A549 (cell line): ENCODE results near the gene CCDC83.

ENCODE experiments used
- BHLHE40 ChIP-seq: IDR thresholded peaks from 2 replicates; pipeline ENCODE4 v1.6.1; 2012; ENCODE audit warnings: low read depth, low read length, inconsistent platforms
- CEBPB ChIP-seq, 2 experiments: fragments of >200 bp in 1 of 2; sonication (Bioruptor Twin) in 1 of 2; formaldehyde crosslinking in 1 of 2; IDR thresholded peaks; 2 replicates each; pipeline ENCODE4 v1.6.1; 2012 to 2016
- EHMT2 ChIP-seq: fragments of 200-600 bp; sonication (generic); IDR thresholded peaks from 2 replicates; pipeline ENCODE4 v1.6.1; 2016; ENCODE audit warnings: antibody characterized with exemption, low read depth, mild to moderate bottlenecking, moderate library complexity
- EP300 ChIP-seq, 2 experiments: fragments of >200 bp; sonication (Bioruptor Twin); formaldehyde crosslinking; IDR thresholded peaks; 2 replicates in 1 of 2; 3 replicates in 1 of 2; pipeline ENCODE4 v1.6.1; 2016 to 2017
- GATA3 ChIP-seq: IDR thresholded peaks from 2 replicates; pipeline ENCODE4 v1.6.1; 2012; ENCODE audit warnings: borderline replicate concordance
- HDAC2 ChIP-seq: fragments of 200-600 bp; sonication (generic); IDR thresholded peaks from 2 replicates; pipeline ENCODE4 v1.6.1; 2016
- JUN ChIP-seq, 2 experiments: fragments of >200 bp; sonication (Bioruptor Twin); formaldehyde crosslinking; IDR thresholded peaks; 2 replicates in 1 of 2; 3 replicates in 1 of 2; pipeline ENCODE4 v1.6.1; 2016 to 2017
- MYC ChIP-seq: IDR thresholded peaks from 2 replicates; pipeline ENCODE4 v1.6.1; 2012; ENCODE audit warnings: mild to moderate bottlenecking, inconsistent platforms, low read length, improper control_type of control experiment, borderline replicate concordance
- NR3C1 ChIP-seq: fragments of >200 bp; sonication (Bioruptor Twin); formaldehyde crosslinking; IDR thresholded peaks from 3 replicates; pipeline ENCODE4 v1.6.1; 2017
- POLR2A ChIP-seq: IDR thresholded peaks from 2 replicates; pipeline ENCODE4 v1.6.1; 2012; ENCODE audit warnings: mild to moderate bottlenecking, low read length
- RFX5 ChIP-seq: fragments of 450-650 bp; IDR thresholded peaks from 2 replicates; pipeline ENCODE4 v1.7.1; 2014; ENCODE audit warnings: antibody characterized with exemption, mild to moderate bottlenecking, moderate library complexity
- TF ChIP-seq, protein P1 (sequence below): IDR thresholded peaks from 2 replicates; pipeline ENCODE4 v1.6.1; 2012; ENCODE audit warnings: low read depth, borderline replicate concordance
- TF ChIP-seq, protein P2 (sequence below): IDR thresholded peaks from 2 replicates; pipeline ENCODE4 v1.6.1; 2012
- TF ChIP-seq, protein P3 (sequence below): fragments of >200 bp; sonication (Bioruptor Twin); formaldehyde crosslinking; IDR thresholded peaks from 3 replicates; pipeline ENCODE4 v1.5.1; 2016

DNA sequence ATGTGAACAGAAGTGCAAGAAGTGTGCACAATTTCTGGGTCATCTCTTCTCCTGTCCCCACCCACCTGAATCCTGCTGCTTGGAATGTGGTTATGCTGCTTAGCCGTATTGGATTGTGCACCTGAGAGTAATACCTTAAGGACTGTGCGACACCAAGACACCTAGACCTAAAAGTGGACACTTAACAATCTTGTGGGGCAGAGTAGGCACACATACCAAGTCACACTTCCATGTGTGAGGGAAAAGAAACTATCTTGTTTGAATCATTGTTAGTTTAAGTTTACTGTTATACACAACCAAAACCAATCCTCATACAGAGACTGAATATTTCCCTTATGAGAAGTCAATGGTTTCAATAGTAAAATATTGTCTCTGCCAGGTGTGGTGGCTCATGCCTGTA lies 93.7 kb downstream of the CCDC83 start:
- TF ChIP-seq HDAC2 (no peak), POLR2A (no peak), EP300 (IDR thresholded peaks at IDR 0.05) (no peak), NR3C1 (no peak), BHLHE40 (no peak), GATA3 (no peak), MYC (no peak), CEBPB (IDR thresholded peaks at IDR 0.05) (no peak), EHMT2 (no peak), JUN (IDR thresholded peaks at IDR 0.05) (no peak), RFX5 (no peak)
- TF ChIP-seq, protein P1, sequence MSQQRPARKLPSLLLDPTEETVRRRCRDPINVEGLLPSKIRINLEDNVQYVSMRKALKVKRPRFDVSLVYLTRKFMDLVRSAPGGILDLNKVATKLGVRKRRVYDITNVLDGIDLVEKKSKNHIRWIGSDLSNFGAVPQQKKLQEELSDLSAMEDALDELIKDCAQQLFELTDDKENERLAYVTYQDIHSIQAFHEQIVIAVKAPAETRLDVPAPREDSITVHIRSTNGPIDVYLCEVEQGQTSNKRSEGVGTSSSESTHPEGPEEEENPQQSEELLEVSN, result no peak
- TF ChIP-seq, protein P2, sequence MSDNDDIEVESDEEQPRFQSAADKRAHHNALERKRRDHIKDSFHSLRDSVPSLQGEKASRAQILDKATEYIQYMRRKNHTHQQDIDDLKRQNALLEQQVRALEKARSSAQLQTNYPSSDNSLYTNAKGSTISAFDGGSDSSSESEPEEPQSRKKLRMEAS, result no peak
- TF ChIP-seq, protein P3, sequence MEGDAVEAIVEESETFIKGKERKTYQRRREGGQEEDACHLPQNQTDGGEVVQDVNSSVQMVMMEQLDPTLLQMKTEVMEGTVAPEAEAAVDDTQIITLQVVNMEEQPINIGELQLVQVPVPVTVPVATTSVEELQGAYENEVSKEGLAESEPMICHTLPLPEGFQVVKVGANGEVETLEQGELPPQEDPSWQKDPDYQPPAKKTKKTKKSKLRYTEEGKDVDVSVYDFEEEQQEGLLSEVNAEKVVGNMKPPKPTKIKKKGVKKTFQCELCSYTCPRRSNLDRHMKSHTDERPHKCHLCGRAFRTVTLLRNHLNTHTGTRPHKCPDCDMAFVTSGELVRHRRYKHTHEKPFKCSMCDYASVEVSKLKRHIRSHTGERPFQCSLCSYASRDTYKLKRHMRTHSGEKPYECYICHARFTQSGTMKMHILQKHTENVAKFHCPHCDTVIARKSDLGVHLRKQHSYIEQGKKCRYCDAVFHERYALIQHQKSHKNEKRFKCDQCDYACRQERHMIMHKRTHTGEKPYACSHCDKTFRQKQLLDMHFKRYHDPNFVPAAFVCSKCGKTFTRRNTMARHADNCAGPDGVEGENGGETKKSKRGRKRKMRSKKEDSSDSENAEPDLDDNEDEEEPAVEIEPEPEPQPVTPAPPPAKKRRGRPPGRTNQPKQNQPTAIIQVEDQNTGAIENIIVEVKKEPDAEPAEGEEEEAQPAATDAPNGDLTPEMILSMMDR, result no peak
